SK-N-SH (cell line): ENCODE measurements around the gene GIMAP2. TPM values are rescaled to one million over a fixed set of nuclear protein-coding genes. Genes with fewer than 3 reads are reported as not detected.

Experiments
- CTCF ChIA-PET: fragments of 300-600, 350-600 bp; formaldehyde crosslinking; extraction: SDS; loops from one replicate; lab custom pipeline; 2021; lab: Yijun Ruan, JAX
- POLR2A ChIA-PET: fragments of 350-600 bp; sonication (Branson Sonifier 250); formaldehyde crosslinking; extraction: SDS; loops from one replicate; lab custom pipeline; 2020; ENCODE audit warnings: antibody characterized with exemption, inconsistent platforms; lab: Yijun Ruan, JAX
- DNase-seq: peaks from one replicate; pipeline ENCODE4 v3.0.0; 2012
- H2AFZ ChIP-seq: fragments of 200-600 bp; sonication (generic); 2 replicates; pipeline ENCODE4 v1.8.1; 2016; ENCODE audit warnings: antibody characterized with exemption, mild to moderate bottlenecking, low read depth
- H3F3A ChIP-seq: fragments of 200-600 bp; sonication (generic); replicated peaks from 2 replicates; pipeline ENCODE3; 2016; ENCODE audit warnings: antibody characterized with exemption, mild to moderate bottlenecking; ENCODE audit not compliant: insufficient read depth
- H3K27ac ChIP-seq, 2 experiments: fragments of 200-500 bp in 1 of 2; fragments of 200-600 bp in 1 of 2; sonication (Bioruptor generic) in 1 of 2; sonication (generic), shearing (Covaris generic) in 1 of 2; 2 replicates each; pipeline versions ENCODE4 v1.5.1 to v1.6.1; 2014 to 2016; ENCODE audit warnings: low read depth in 2 of 2, inconsistent platforms in 1 of 2, low read length in 1 of 2, mild to moderate bottlenecking in 1 of 2, mixed read lengths in 1 of 2
- H3K27me3 ChIP-seq: fragments of 200-600 bp; sonication (generic), shearing (Covaris generic); 2 replicates; pipeline ENCODE4 v1.6.1; 2016; ENCODE audit warnings: mixed run types; ENCODE audit not compliant: insufficient read depth
- H3K36me3 ChIP-seq, 2 experiments: fragments of 200-500 bp in 1 of 2; fragments of 200-600 bp in 1 of 2; sonication (Bioruptor generic) in 1 of 2; sonication (generic) in 1 of 2; replicated peaks in 1 of 2; 2 replicates each; pipeline versions ENCODE3 to v1.5.1; 2014 to 2016; ENCODE audit warnings: low read length in 1 of 2, mild to moderate bottlenecking in 1 of 2; ENCODE audit not compliant: insufficient read depth in 2 of 2, control insufficient read depth in 1 of 2
- H3K4me1 ChIP-seq, 2 experiments: fragments of 200-500 bp in 1 of 2; fragments of 200-600 bp in 1 of 2; sonication (Bioruptor generic) in 1 of 2; sonication (generic), shearing (Covaris generic) in 1 of 2; 2 replicates each; pipeline versions ENCODE4 v1.5.1 to v1.6.1; 2014 to 2016; ENCODE audit warnings: low read depth in 1 of 2, low read length in 1 of 2, mixed run types in 1 of 2; ENCODE audit not compliant: insufficient read depth in 2 of 2, control insufficient read depth in 1 of 2
- H3K4me2 ChIP-seq: fragments of 200-600 bp; sonication (generic), shearing (Covaris generic); 2 replicates; pipeline ENCODE4 v1.6.1; 2017; ENCODE audit warnings: mixed run types
- H3K4me3 ChIP-seq, 2 experiments: fragments of 200-500 bp in 1 of 2; fragments of 200-600 bp in 1 of 2; sonication (Bioruptor generic) in 1 of 2; sonication (generic), shearing (Covaris generic) in 1 of 2; 2 replicates each; pipeline versions ENCODE4 v1.5.1 to v1.8.1; 2014 to 2016; ENCODE audit warnings: low read depth in 2 of 2, inconsistent platforms in 1 of 2, low read length in 1 of 2, mild to moderate bottlenecking in 1 of 2, mixed read lengths in 1 of 2, moderate library complexity in 1 of 2
- H3K79me2 ChIP-seq: fragments of 200-600 bp; sonication (generic); 2 replicates; pipeline ENCODE4 v1.8.1; 2017; ENCODE audit warnings: mild to moderate bottlenecking; ENCODE audit not compliant: insufficient read depth
- H3K9ac ChIP-seq: fragments of 200-600 bp; sonication (generic); 2 replicates; pipeline ENCODE4 v1.6.1; 2017; ENCODE audit warnings: mixed run types
- H3K9me2 ChIP-seq: fragments of 200-600 bp; sonication (generic); 2 replicates; pipeline ENCODE4 v1.6.1; 2017; ENCODE audit warnings: mixed run types
- H3K9me3 ChIP-seq: fragments of 200-600 bp; sonication (generic); 2 replicates; pipeline ENCODE4 v1.6.1; 2017; ENCODE audit warnings: mixed run types, mild to moderate bottlenecking, moderate library complexity
- H4K20me1 ChIP-seq: fragments of 200-600 bp; sonication (generic); 2 replicates; pipeline ENCODE4 v1.6.1; 2017; ENCODE audit warnings: mild to moderate bottlenecking, mixed run types; ENCODE audit not compliant: insufficient read depth
- CHD2 ChIP-seq: fragments of 150-350 bp; IDR thresholded peaks from 2 replicates; pipeline ENCODE4 v1.6.1; 2018; ENCODE audit warnings: low read length; ENCODE audit not compliant: partially characterized antibody
- ELF1 ChIP-seq: IDR thresholded peaks from 2 replicates; pipeline ENCODE4 v1.4.0; 2012
- FOXM1 ChIP-seq: IDR thresholded peaks from 2 replicates; pipeline ENCODE4 v1.4.0; 2012; ENCODE audit warnings: low read depth, mild to moderate bottlenecking
- GABPA ChIP-seq: IDR thresholded peaks from 2 replicates; pipeline ENCODE4 v1.4.0; 2012; ENCODE audit warnings: low read depth, mild to moderate bottlenecking
- GATA2 ChIP-seq: sonication (generic); formaldehyde crosslinking; IDR thresholded peaks from 2 replicates; pipeline ENCODE4 v1.5.0; 2020; ENCODE audit warnings: mild to moderate bottlenecking, missing genetic modification reagents
- JUND ChIP-seq: IDR thresholded peaks from 2 replicates; pipeline ENCODE4 v1.4.0; 2012
- NRF1 ChIP-seq: IDR thresholded peaks from 2 replicates; pipeline ENCODE4 v1.6.1; 2012; ENCODE audit warnings: low read depth, mild to moderate bottlenecking, low read length
- RAD21 ChIP-seq: IDR thresholded peaks from 2 replicates; pipeline ENCODE4 v1.6.1; 2012; ENCODE audit warnings: mild to moderate bottlenecking, low read length
- SIN3A ChIP-seq: IDR thresholded peaks from 2 replicates; pipeline ENCODE4 v1.6.1; 2012; ENCODE audit warnings: low read depth, mild to moderate bottlenecking, low read length, moderate library complexity, borderline replicate concordance
- SMC3 ChIP-seq: IDR thresholded peaks from 2 replicates; pipeline ENCODE4 v1.6.1; 2012; ENCODE audit warnings: low read depth, low read length, improper control_type of control experiment
- TAF1 ChIP-seq: IDR thresholded peaks from 2 replicates; pipeline ENCODE4 v1.6.1; 2012; ENCODE audit warnings: low read depth, mild to moderate bottlenecking, low read length, moderate library complexity, borderline replicate concordance
- TCF12 ChIP-seq: IDR thresholded peaks from 2 replicates; pipeline ENCODE4 v1.4.0; 2012
- WGBS: methylation state at CpG from one replicate; pipeline ENCODE4 v1.1.6; 2017; ENCODE audit warnings: low lambda C conversion rate; 5-methylcytosine and 5-hydroxymethylcytosine counted together
- polyA plus RNA-seq, 3 experiments: library from polyadenylated mRNA; depleted of rRNA; stranded (reverse); fragments of >200 nt; gene quantifications; 2 replicates each; pipeline ENCODE4 v1.2.3, GENCODE V29; 2012
- TF ChIP-seq, protein P1 (sequence below): IDR thresholded peaks from 2 replicates; pipeline ENCODE4 v1.4.0; 2012; ENCODE audit warnings: low read depth
- TF ChIP-seq, protein P2 (sequence below): IDR thresholded peaks from 2 replicates; pipeline ENCODE4; 2012
- TF ChIP-seq, protein P3 (sequence below): fragments of 200-600 bp; sonication (generic); IDR thresholded peaks from 2 replicates; pipeline ENCODE4 v1.6.1; 2017; ENCODE audit warnings: antibody characterized with exemption, mild to moderate bottlenecking, moderate library complexity
- TF ChIP-seq, protein P4 (sequence below): IDR thresholded peaks from 2 replicates; pipeline ENCODE4 v1.6.1; 2012; ENCODE audit warnings: mild to moderate bottlenecking, low read depth, low read length, moderate library complexity
- TF ChIP-seq, protein P5 (sequence below): fragments of 150-350 bp; IDR thresholded peaks from 2 replicates; pipeline ENCODE4 v1.6.1; 2017; ENCODE audit warnings: antibody characterized with exemption, low read length, low read depth, borderline replicate concordance

The GIMAP2 gene
- polyA plus RNA-seq, 1 of the 3 experiments (the other 2 are of a cell fraction) = 4.1 TPM

DNA sequence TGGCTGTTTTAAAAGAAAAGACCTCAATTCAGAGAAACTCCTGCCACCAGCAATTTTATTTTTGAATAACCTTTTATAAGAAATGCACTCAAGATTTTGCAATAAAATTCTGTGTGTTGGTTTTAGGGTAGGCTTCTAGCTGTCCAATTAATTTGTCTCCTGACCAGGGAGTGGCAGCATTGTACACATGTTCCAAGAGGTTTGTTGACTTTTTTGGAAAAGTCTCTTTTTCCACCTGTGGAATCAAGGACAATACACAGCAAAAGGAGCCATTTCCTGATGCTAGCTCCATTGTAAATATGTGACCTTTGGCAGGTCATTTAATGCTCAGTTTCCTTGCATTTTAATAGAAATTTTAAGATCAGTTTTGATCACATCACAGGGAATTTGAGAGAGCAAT, 53.5 kb downstream of the GIMAP2 start:
- no peaks in the 10 kb centered on the region for H3K9me3 ChIP-seq
- no peak overlapping the region for H3K4me3 ChIP-seq
- TF ChIP-seq SMC3 = 0 out of 2 replicates have a peak, but pooled peaks have one; percentile 7
- peak; percentile 39 for TF ChIP-seq RAD21
- TF ChIP-seq ELF1 = no peak
- TF ChIP-seq SIN3A = no peak
- peaks cover 0 to 2% of the 10 kb centered on the region in 2 experiments; a peak in 1 of 4 replicates for H3K4me1 ChIP-seq
- no peaks in the 10 kb centered on the region for H3K9me2 ChIP-seq
- H3K79me2 ChIP-seq = no peaks in the 10 kb centered on the region
- no peaks in the 10 kb centered on the region; the same call in 1 of the 2 replicates for H3K27me3 ChIP-seq
- no peak overlapping the region for H2AFZ ChIP-seq
- no peaks in the 10 kb centered on the region for H4K20me1 ChIP-seq
- ChIA-PET POLR2A (no interaction called here), CTCF (interaction anchor here (0.7 to 2.3 kb wide), 9 partner anchors 9 to 290 kb away, joined by 3 to 5 read pairs (median 3); no protein-coding TSS in a partner anchor)
- H3K4me2 ChIP-seq = no peak overlapping the region
- H3K9ac ChIP-seq = no peak overlapping the region
- no peaks in the 10 kb centered on the region for H3F3A ChIP-seq
- no peaks in the 10 kb centered on the region for H3K36me3 ChIP-seq
- DNase-seq = no peak
- H3K27ac ChIP-seq = no peak overlapping the region

DNA sequence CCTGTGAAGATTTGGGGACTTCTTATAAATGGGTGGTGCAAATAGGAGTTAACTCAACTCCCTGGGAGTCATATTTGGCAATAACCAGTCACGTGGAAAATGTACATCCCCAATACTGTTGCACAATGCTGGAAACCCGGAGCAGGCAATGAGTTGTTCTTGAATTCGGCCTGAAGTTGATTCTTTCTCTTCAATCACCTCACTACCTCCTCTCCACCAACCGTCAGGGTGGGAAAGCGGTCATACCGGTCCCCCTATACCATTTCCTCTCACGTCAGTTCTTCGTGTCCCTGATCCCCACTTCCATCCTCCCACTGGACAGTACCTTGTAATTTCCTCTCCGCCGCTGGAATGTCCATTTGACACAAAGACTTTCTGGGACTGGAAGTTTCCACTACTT, 54.5 kb downstream of the GIMAP2 start:
- ChIA-PET CTCF (interaction anchor here (1.0 kb wide), 1 partner anchor 249 kb away, joined by 3 read pairs; no protein-coding TSS in a partner anchor), POLR2A (no interaction called here)
- TF ChIP-seq TCF12 (no peak), SMC3 (no peak), GATA2 (no peak), JUND (no peak), RAD21 (no peak), CHD2 (no peak), GABPA (no peak), FOXM1 (no peak), TAF1 (no peak), NRF1 (no peak)
- TF ChIP-seq, protein P1, sequence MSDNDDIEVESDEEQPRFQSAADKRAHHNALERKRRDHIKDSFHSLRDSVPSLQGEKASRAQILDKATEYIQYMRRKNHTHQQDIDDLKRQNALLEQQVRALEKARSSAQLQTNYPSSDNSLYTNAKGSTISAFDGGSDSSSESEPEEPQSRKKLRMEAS = no peak
- TF ChIP-seq, protein P2, sequence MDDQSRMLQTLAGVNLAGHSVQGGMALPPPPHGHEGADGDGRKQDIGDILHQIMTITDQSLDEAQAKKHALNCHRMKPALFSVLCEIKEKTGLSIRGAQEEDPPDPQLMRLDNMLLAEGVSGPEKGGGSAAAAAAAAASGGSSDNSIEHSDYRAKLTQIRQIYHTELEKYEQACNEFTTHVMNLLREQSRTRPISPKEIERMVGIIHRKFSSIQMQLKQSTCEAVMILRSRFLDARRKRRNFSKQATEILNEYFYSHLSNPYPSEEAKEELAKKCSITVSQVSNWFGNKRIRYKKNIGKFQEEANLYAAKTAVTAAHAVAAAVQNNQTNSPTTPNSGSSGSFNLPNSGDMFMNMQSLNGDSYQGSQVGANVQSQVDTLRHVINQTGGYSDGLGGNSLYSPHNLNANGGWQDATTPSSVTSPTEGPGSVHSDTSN = no peak
- TF ChIP-seq, protein P3, sequence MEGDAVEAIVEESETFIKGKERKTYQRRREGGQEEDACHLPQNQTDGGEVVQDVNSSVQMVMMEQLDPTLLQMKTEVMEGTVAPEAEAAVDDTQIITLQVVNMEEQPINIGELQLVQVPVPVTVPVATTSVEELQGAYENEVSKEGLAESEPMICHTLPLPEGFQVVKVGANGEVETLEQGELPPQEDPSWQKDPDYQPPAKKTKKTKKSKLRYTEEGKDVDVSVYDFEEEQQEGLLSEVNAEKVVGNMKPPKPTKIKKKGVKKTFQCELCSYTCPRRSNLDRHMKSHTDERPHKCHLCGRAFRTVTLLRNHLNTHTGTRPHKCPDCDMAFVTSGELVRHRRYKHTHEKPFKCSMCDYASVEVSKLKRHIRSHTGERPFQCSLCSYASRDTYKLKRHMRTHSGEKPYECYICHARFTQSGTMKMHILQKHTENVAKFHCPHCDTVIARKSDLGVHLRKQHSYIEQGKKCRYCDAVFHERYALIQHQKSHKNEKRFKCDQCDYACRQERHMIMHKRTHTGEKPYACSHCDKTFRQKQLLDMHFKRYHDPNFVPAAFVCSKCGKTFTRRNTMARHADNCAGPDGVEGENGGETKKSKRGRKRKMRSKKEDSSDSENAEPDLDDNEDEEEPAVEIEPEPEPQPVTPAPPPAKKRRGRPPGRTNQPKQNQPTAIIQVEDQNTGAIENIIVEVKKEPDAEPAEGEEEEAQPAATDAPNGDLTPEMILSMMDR = no peak
- TF ChIP-seq, protein P4, sequence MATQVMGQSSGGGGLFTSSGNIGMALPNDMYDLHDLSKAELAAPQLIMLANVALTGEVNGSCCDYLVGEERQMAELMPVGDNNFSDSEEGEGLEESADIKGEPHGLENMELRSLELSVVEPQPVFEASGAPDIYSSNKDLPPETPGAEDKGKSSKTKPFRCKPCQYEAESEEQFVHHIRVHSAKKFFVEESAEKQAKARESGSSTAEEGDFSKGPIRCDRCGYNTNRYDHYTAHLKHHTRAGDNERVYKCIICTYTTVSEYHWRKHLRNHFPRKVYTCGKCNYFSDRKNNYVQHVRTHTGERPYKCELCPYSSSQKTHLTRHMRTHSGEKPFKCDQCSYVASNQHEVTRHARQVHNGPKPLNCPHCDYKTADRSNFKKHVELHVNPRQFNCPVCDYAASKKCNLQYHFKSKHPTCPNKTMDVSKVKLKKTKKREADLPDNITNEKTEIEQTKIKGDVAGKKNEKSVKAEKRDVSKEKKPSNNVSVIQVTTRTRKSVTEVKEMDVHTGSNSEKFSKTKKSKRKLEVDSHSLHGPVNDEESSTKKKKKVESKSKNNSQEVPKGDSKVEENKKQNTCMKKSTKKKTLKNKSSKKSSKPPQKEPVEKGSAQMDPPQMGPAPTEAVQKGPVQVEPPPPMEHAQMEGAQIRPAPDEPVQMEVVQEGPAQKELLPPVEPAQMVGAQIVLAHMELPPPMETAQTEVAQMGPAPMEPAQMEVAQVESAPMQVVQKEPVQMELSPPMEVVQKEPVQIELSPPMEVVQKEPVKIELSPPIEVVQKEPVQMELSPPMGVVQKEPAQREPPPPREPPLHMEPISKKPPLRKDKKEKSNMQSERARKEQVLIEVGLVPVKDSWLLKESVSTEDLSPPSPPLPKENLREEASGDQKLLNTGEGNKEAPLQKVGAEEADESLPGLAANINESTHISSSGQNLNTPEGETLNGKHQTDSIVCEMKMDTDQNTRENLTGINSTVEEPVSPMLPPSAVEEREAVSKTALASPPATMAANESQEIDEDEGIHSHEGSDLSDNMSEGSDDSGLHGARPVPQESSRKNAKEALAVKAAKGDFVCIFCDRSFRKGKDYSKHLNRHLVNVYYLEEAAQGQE = no peak
- TF ChIP-seq, protein P5, sequence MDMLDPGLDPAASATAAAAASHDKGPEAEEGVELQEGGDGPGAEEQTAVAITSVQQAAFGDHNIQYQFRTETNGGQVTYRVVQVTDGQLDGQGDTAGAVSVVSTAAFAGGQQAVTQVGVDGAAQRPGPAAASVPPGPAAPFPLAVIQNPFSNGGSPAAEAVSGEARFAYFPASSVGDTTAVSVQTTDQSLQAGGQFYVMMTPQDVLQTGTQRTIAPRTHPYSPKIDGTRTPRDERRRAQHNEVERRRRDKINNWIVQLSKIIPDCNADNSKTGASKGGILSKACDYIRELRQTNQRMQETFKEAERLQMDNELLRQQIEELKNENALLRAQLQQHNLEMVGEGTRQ = no peak
- no peak overlapping the region for H3K27ac ChIP-seq
- H3K79me2 ChIP-seq = no peaks in the 10 kb centered on the region
- H3F3A ChIP-seq = no peaks in the 10 kb centered on the region
- DNase-seq = no peak
- H3K27me3 ChIP-seq = no peaks in the 10 kb centered on the region; the same call in 1 of the 2 replicates
- H3K9me2 ChIP-seq = no peaks in the 10 kb centered on the region
- WGBS = 26% methylated on average over 10 of the region's 10 CpGs
- no peak overlapping the region for H2AFZ ChIP-seq
- H3K4me3 ChIP-seq = no peak overlapping the region
- no peak overlapping the region for H3K4me2 ChIP-seq
- no peak overlapping the region for H3K9ac ChIP-seq
- H3K36me3 ChIP-seq = no peaks in the 10 kb centered on the region
- H3K4me1 ChIP-seq = peaks cover 0 to 2% of the 10 kb centered on the region in 2 experiments; a peak in 1 of 4 replicates
- H3K9me3 ChIP-seq = no peaks in the 10 kb centered on the region
- no peaks in the 10 kb centered on the region for H4K20me1 ChIP-seq
